Activated naive CD8-positive, alpha-beta T cell (primary cell): ENCODE measurements around the gene HMCN1.

Source experiments
- H3K27ac Mint-ChIP-seq: one replicate; pipeline ENCODE4 v1.8.0; 2021; ENCODE audit warnings: mixed read lengths
- H3K27me3 Mint-ChIP-seq: one replicate; pipeline ENCODE4 v1.8.0; 2021; ENCODE audit warnings: mixed read lengths
- H3K36me3 Mint-ChIP-seq: one replicate; pipeline ENCODE4 v1.8.0; 2021; ENCODE audit warnings: mixed read lengths
- H3K4me1 Mint-ChIP-seq: one replicate; pipeline ENCODE4 v1.8.0; 2021; ENCODE audit warnings: low read depth, mixed read lengths
- H3K4me3 Mint-ChIP-seq: one replicate; pipeline ENCODE4 v1.8.0; 2021; ENCODE audit warnings: mild to moderate bottlenecking, mixed read lengths
- H3K9me3 Mint-ChIP-seq: one replicate; pipeline ENCODE4 v1.8.0; 2021; ENCODE audit warnings: low read depth, mixed read lengths

HMCN1 gene

DNA sequence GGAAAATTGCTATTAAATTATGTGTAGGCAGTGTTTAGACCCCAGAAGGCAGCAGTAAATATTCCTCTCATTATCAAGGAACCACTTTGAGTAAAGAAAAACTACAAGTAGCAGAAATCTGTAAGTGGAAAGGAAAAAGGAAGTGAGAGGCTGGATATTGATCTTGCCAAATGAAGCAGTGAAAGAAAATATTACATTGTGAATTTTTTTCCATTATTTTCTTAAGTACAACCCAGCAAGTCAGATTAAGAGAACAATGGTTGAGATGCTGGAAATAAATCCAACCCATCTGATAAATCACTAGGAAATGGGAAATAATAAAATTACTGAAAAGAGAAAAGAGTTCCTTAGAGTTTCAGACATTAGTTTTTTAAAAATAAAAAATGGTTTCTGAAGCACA, 106.7 kb downstream of the HMCN1 start:
- no peaks in the 10 kb centered on the region for H3K9me3 Mint-ChIP-seq
- no peaks in the 10 kb centered on the region for H3K4me1 Mint-ChIP-seq
- no peaks in the 10 kb centered on the region for H3K36me3 Mint-ChIP-seq
- no peak overlapping the region for H3K27ac Mint-ChIP-seq
- H3K4me3 Mint-ChIP-seq: no peak overlapping the region
- H3K27me3 Mint-ChIP-seq: peaks cover 3% of the 10 kb centered on the region

- peaks cover 3% of the 10 kb centered on the region for H3K27me3 Mint-ChIP-seq
- no peak overlapping the region for H3K4me3 Mint-ChIP-seq
- no peaks in the 10 kb centered on the region for H3K36me3 Mint-ChIP-seq
- no peaks in the 10 kb centered on the region for H3K4me1 Mint-ChIP-seq
- no peak overlapping the region for H3K27ac Mint-ChIP-seq
- no peaks in the 10 kb centered on the region for H3K9me3 Mint-ChIP-seq
Measured at GRCh38 chr1:185843297-185843869, 109.2 kb downstream of the HMCN1 start.

GRCh38 chr1:185843986-185844385, 109.8 kb downstream of the HMCN1 start:
- H3K36me3 Mint-ChIP-seq: no peaks in the 10 kb centered on the region
- no peaks in the 10 kb centered on the region for H3K9me3 Mint-ChIP-seq
- no peak overlapping the region for H3K27ac Mint-ChIP-seq
- no peak overlapping the region for H3K4me3 Mint-ChIP-seq
- no peaks in the 10 kb centered on the region for H3K4me1 Mint-ChIP-seq
- H3K27me3 Mint-ChIP-seq: peaks cover 3% of the 10 kb centered on the region

DNA sequence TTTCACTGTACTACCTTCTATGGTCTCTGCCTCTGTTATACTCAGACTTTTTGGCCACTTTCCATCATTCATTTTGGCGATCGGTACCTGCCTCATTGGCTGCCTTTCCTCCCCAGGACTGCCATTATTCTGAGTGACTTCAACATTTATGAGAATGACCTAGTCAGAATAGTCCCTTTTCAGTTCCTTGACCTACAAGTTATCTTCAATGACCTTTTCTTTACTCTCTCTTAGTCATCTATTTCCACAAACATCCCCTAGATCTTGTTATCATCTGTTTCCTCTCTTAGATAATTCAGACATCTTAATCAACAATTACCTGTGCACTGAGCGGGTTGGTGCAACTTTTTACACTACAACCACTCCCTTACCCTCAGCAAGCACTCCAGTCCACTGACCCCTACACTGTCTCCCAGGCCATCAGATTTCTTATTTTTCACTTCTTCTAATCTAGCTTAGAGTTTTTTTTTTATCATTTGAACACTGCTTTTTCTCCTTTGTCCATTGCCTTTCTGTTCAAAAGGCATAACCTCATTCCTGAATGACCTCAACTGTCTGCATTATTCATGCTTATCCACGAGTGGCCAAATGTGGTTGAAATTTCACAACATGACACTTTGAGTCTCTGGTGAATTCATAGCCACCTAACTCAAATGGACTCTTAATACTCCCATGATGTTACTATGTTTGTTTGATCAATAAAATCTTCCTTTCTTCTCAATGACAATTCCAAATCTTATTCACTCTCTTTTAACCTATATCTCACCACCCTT, 112.7 kb downstream of the HMCN1 start:
- Mint-ChIP-seq H3K9me3 (no peaks in the 10 kb centered on the region), H3K27me3 (peaks cover 3% of the 10 kb centered on the region), H3K27ac (no peak overlapping the region), H3K36me3 (no peaks in the 10 kb centered on the region), H3K4me3 (no peak overlapping the region), H3K4me1 (no peaks in the 10 kb centered on the region)

DNA sequence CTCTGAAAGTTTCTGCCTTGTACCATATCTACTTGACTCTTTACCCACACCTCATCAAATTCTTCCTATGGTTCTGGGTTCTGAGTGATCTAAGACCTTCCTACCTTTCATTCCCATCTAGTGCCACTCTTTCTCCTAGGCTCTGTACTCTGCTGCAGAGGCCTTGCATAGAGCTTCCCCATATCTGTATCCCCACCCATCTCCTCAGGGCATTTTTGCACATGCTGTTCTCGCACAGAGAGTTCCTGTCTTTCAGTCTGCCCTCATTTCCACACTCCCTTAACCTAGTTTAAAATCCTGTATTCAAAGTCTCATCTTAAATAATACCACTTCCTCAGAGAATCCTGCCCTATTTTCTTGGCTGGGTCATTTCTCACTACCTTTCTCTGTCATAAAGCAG, 114.8 kb downstream of the HMCN1 start:
- Mint-ChIP-seq H3K27ac (no peak overlapping the region), H3K27me3 (peaks cover 3% of the 10 kb centered on the region), H3K9me3 (no peaks in the 10 kb centered on the region), H3K36me3 (no peaks in the 10 kb centered on the region), H3K4me3 (no peak overlapping the region), H3K4me1 (no peaks in the 10 kb centered on the region)

DNA sequence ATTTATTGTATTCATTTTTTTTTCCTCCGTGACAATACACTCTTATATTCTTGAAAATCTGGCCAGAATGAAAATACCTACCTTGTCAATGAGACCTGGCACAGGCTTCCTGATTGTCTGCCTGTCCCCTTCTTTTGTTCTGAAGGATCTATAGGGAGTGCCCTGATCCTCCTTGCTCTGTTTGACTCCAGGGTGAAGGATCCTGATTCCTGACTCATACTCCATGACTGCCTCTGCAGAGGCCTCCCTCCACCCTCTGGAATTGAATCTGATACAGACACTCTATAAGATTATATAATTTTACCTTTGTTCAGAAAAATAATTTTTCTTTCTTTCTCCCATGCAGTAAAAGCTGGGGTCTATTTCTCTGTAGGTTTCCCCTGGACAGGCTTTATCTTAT, 116.2 kb downstream of the HMCN1 start:
- Mint-ChIP-seq H3K4me1 (no peaks in the 10 kb centered on the region), H3K9me3 (no peaks in the 10 kb centered on the region), H3K27ac (no peak overlapping the region), H3K27me3 (peaks cover 3% of the 10 kb centered on the region), H3K4me3 (no peak overlapping the region), H3K36me3 (no peaks in the 10 kb centered on the region)

DNA sequence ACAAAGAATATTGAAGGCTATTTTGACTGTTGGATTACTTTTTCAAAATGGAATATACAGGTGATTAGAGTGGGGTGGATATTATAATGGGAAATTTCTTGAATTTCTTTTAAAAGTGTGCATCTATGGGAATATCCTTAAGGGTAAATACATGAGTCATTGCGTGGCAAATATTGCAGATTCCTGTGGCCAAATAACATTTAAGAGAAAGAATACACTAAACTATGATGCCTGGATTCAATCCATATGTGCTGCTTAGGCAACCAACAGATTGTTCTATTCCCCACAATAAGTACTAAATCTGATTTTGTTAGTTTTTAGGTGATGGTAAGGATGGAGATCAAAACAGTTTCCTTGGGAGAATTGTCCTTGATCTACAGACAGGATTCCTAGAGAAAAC, 119.5 kb downstream of the HMCN1 start:
- no peaks in the 10 kb centered on the region for H3K36me3 Mint-ChIP-seq
- H3K27me3 Mint-ChIP-seq: peaks cover 7% of the 10 kb centered on the region
- H3K4me1 Mint-ChIP-seq: no peaks in the 10 kb centered on the region
- H3K4me3 Mint-ChIP-seq: no peak overlapping the region
- no peaks in the 10 kb centered on the region for H3K9me3 Mint-ChIP-seq
- H3K27ac Mint-ChIP-seq: no peak overlapping the region

GRCh38 chr1:185856482-185856881, 122.3 kb downstream of the HMCN1 start:
- Mint-ChIP-seq H3K4me3 (no peak overlapping the region), H3K27me3 (peaks cover 11% of the 10 kb centered on the region)

DNA sequence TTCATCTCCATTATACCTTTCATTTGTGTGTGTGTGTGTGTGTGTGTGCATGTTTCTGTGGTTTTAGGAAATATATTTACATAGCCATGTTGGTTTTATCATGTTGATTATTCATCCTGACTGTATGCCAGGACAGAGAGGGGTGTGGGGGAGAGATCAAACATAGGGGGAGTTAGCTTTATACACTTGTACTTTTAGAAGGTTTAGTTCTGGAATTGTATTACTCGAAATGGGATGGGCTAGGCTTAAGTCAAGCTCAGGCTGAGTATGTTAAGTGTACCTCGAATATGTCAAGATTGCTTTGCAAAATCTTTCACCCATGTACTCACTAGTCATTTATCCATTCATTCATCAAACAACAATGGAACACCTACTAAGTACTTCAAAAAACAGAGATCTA, 123.3 kb downstream of the HMCN1 start:
- Mint-ChIP-seq H3K36me3 (no peaks in the 10 kb centered on the region), H3K9me3 (no peaks in the 10 kb centered on the region), H3K4me3 (no peak overlapping the region), H3K4me1 (no peaks in the 10 kb centered on the region), H3K27ac (no peak overlapping the region), H3K27me3 (peaks cover 11% of the 10 kb centered on the region)

More at GRCh38 chr1:185856482-185856881, 122.3 kb downstream of the HMCN1 start:
- no peaks in the 10 kb centered on the region for H3K4me1 Mint-ChIP-seq
- H3K36me3 Mint-ChIP-seq: no peaks in the 10 kb centered on the region
- H3K9me3 Mint-ChIP-seq: no peaks in the 10 kb centered on the region
- no peak overlapping the region for H3K27ac Mint-ChIP-seq

DNA sequence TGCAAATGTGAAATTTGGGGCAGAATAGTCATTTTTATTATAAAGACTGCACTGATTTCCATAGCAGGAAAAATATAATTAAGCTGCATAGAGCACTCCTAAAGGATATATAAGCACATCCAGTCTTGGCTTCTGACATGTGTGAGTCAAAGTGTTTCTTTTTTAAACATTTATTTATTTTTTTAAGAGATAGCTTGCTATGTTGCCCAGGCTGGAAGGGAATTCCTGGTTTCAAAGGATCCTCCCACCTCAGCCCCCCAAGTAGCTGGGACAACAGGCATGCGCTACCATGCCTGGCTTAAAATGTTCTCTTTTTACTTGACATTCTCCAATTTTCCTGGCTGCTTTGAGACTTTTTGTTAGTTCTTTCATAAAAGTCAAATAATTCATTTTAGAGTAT, 126.1 kb downstream of the HMCN1 start:
- H3K9me3 Mint-ChIP-seq: no peaks in the 10 kb centered on the region
- H3K27ac Mint-ChIP-seq: no peak overlapping the region
- no peak overlapping the region for H3K4me3 Mint-ChIP-seq
- no peaks in the 10 kb centered on the region for H3K4me1 Mint-ChIP-seq
- H3K36me3 Mint-ChIP-seq: no peaks in the 10 kb centered on the region
- peaks cover 9% of the 10 kb centered on the region for H3K27me3 Mint-ChIP-seq

DNA sequence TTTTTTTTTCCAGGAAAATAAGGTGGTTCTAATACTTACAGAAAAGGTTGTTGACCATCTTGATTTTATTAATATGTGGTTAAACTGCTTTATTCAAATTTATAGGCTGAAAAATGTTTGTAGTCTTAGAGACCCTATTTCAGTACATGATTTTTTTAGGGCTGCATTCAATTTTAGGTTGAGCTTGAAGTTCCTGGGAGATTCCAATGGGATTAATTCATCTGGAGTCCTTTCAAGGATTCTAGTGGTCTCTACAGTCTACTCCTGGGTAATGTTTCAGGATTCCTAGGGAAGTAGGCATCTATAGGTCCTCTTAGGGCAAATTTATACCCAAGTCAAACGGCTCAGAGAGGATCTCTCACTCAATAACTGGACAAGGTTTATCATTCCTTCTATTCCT, 126.7 kb downstream of the HMCN1 start:
- Mint-ChIP-seq H3K36me3 (no peaks in the 10 kb centered on the region), H3K27ac (no peak overlapping the region), H3K4me3 (no peak overlapping the region), H3K27me3 (peaks cover 9% of the 10 kb centered on the region), H3K9me3 (no peaks in the 10 kb centered on the region), H3K4me1 (no peaks in the 10 kb centered on the region)

DNA sequence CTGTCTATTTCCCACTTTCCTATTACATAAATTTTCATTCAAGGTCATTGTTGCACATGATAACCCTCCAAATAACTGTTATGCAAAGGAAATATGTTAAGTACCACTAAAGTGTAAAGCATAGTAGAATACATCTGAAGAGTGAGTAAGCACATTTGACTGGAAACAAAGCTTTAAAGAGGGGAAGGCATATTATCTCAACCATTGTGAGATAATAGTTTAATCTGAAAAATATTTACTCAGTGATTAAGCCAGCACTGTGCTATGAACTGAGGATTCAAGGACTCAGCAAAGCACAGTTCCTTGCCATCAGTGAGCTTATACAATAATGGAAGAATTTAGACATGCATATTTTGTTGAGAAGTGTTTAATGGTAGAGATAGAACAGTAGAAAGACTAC, 127.4 kb downstream of the HMCN1 start:
- Mint-ChIP-seq H3K27ac (no peak overlapping the region), H3K36me3 (no peaks in the 10 kb centered on the region), H3K4me3 (no peak overlapping the region), H3K9me3 (no peaks in the 10 kb centered on the region), H3K4me1 (no peaks in the 10 kb centered on the region), H3K27me3 (peaks cover 8% of the 10 kb centered on the region)

- Mint-ChIP-seq H3K4me1 (no peaks in the 10 kb centered on the region), H3K27ac (no peak overlapping the region), H3K36me3 (no peaks in the 10 kb centered on the region), H3K27me3 (peaks cover 6% of the 10 kb centered on the region), H3K4me3 (no peak overlapping the region), H3K9me3 (no peaks in the 10 kb centered on the region)
Measured at GRCh38 chr1:185862235-185862634, 128.0 kb downstream of the HMCN1 start.

DNA sequence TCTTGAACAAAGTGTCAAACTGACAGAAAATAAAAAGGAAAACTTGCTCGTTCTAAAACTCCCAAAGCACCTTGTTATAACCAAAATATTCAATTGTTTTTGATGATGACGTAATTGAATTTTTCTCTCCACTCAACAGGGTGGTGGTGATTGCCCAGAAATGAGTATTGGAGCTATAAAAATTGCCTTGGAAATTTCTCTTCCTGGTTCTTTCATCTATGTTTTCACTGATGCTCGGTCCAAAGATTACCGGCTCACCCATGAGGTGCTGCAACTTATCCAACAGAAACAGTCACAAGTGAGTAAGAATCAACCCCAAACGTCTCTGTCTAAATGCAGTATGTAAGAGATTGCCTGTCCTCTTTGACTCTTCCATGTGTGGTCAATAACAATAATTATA, 130.1 kb downstream of the HMCN1 start:
- Mint-ChIP-seq H3K27me3 (peaks cover 10% of the 10 kb centered on the region), H3K27ac (no peak overlapping the region), H3K4me3 (no peak overlapping the region), H3K4me1 (no peaks in the 10 kb centered on the region), H3K36me3 (no peaks in the 10 kb centered on the region), H3K9me3 (no peaks in the 10 kb centered on the region)

GRCh38 chr1:185864889-185865517, 130.8 kb downstream of the HMCN1 start:
- Mint-ChIP-seq H3K4me1 (no peaks in the 10 kb centered on the region), H3K27ac (no peak overlapping the region), H3K36me3 (no peaks in the 10 kb centered on the region), H3K9me3 (no peaks in the 10 kb centered on the region), H3K4me3 (no peak overlapping the region), H3K27me3 (peaks cover 13% of the 10 kb centered on the region)
